Measurements from ENCODE around the gene MSLN. TPM values are rescaled to one million over a fixed set of nuclear protein-coding genes. Genes with fewer than 3 reads are reported as not detected.
A peak's percentile ranks its signal among the peaks of the same experiment; 100 is the strongest.
"Not testable (repeated sequence)": the region's sequence is repeated elsewhere in the genome, so short reads cannot be mapped to it uniquely, and the experiment has no call there.

Gene MSLN
- polyA plus RNA-seq, 4 donors = 2.3 to 27.1 (median 12.3) TPM

DNA sequence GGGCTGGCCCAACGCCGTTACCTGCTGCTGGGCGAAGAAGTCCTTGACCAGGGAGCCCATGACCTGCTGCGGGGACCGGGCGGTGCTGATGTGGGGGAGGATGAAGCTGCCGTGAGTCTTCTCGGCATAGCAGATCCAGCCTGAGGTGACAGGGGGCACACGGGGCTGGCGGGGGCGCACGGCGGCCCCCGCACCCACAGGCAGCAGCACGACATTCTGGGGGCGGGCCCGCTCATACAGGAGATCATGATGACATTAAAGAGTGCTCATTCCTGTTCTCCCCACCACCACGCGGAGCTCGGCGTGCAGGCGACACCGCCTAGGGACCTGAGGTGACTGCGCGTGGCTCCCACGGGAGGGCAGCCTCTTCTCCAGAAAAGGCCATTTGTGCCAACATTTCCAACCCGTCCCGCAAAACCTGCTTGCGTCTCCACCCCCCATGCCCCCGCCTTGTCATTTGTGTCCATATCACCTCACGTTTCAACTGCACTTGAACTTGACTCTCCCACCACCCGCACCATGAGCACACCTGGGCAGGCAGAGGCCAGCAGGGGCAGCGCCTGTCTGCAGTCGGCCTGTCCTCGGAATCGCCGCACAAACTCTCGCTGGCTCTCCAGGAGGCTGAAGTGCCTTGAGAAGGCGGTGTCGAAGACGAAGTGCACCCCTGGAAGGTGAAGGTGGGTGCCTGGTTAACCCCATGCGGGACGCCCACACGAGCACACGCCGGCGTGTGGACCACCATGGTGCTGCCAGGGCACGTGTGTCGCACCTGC is 26.1 kb upstream of the MSLN start:
- no peak for DNase-seq (ENCODE audit: low read depth in 4 of 4, low spot score in 3 of 4)

DNA sequence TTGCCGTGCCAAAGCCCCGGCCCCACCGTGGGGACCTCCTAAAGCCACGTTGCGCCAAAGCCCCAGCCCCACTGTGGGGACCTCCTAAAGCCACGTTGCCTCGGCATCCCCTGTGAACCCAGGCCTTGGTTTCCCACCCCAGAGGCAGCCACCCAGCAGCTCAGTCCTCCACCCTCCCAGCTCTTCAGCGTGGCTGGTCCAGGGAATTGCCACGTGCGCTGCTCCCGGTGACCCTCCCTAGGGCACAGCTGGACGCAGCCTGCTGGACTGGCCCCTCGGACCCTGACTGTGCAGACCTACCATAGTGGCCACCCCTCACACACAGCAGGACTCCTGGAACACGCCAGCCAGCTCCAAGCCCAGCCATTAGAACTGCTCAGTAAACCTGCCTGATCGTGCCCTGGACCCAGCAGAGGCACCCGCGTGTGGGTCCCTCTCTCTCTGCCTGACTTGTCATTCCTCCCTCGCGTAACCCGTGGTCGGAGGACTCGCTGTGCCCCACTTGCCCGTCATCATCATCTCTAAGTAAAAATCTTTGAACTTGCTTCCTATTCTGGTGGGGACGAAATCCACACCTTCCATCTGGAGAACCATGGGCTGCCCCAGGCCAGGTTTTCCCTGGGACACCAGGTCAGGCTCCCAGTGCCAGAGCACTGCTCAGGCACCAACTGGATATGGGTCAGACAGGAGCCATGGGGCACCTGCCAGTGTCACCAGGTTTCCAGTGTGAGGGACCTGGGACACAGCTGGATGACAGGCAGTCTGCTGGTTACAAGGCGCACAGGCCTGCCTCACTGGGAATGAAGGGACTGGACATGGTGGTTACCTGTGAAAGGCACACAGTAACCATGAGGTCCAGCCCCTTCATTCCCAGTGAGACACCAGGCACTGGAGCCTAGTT is 25.3 kb upstream of the MSLN start:
- DNase-seq (ENCODE audit: low read depth in 4 of 4, low spot score in 3 of 4) = no peak

GRCh38 chr16:735982-736453 is 24.5 kb upstream of the MSLN start:
- no peak for DNase-seq (ENCODE audit: low read depth in 4 of 4, low spot score in 3 of 4)

- DNase-seq (ENCODE audit: low read depth in 4 of 4, low spot score in 3 of 4) = no peak
These were observed 23.5 kb upstream of the MSLN start for GRCh38 chr16:736936-737481.

- DNase-seq (ENCODE audit: low read depth in 4 of 4, low spot score in 3 of 4) = no peak
These were observed 20.7 kb upstream of the MSLN start for GRCh38 chr16:739560-740458.

GRCh38 chr16:740459-740763 is 20.1 kb upstream of the MSLN start:
- DNase-seq (ENCODE audit: low read depth in 4 of 4, low spot score in 3 of 4) = no peak

- peak in 3 of 4 donors; percentile 64 to 75 (median 75) for DNase-seq (ENCODE audit: low read depth in 4 of 4, low spot score in 3 of 4)
These were observed 19.6 kb upstream of the MSLN start, which contains the start of gene CIAO3 for GRCh38 chr16:740764-741505. TSS of gene CIAO3 (minus strand) at chr16:740997. CDS start at chr16:740985, 12 bp downstream.

- no peak for DNase-seq (ENCODE audit: low read depth in 4 of 4, low spot score in 3 of 4)
These were observed 18.4 kb upstream of the MSLN start for GRCh38 chr16:741986-742629.

- not testable (repeated sequence) for DNase-seq (ENCODE audit: low read depth in 4 of 4, low spot score in 3 of 4)
These were observed 17.6 kb upstream of the MSLN start for GRCh38 chr16:742894-743293.

DNA sequence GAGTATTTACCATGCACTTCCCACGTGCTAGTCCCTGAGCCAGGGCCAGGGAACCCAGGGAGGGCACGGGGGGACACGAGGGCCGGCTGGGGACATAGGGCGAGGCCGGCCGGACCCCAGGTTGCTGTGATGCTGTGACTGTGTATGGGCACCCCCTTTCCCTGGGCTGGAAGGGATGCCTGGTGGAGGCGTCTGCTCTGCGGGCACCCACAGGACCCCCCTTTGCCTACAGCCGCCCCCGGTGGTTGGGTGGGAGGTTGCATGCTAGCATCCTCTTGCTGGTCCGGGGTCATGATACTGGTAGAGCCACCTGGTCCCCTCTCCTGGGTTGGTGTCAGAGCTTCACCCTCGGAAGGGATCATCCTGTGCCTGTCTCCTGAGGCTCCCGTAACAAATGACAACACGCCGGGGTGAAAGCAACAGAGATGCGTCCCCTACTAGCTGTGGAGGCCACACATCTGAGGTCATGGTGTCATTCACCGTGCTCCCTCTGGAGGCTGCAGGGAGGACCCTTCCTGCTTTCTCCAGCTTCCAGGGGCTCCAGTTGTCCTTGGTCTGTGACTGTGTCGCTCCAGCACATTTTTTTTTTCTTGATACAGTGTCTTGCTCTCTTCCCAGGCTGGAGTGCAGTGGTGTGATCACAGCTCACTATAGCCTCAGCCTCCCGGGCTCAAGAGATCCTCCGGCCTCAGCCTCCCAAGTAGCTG is 16.6 kb upstream of the MSLN start:
- no peak for DNase-seq (ENCODE audit: low read depth in 4 of 4, low spot score in 3 of 4)

DNA sequence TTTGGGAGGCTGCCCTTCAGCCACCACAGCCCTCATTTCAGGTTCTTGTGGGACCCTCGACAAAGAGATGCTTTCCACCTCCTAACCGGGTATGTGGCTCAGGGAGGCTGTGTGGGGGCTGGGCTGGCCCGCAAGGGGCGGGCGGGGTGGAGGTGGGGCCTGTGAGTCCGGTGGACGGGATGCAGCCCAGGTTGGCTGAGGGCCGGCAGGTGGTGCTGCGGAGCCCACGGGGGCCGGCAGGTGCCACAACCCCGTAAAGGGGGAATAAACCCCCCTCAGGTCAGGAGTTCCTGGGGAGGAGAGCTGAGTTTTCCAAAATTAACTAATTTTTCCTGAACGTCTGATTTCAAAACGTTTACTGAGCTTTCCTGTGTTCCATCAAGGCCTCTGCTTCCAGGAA is 14.8 kb upstream of the MSLN start:
- no peak for DNase-seq (ENCODE audit: low read depth in 4 of 4, low spot score in 3 of 4)

GRCh38 chr16:746637-747036 is 13.9 kb upstream of the MSLN start:
- DNase-seq (ENCODE audit: low read depth in 4 of 4, low spot score in 3 of 4) = no peak

- no peak for DNase-seq (ENCODE audit: low read depth in 4 of 4, low spot score in 3 of 4)
These were observed 12.4 kb upstream of the MSLN start for GRCh38 chr16:747978-748746.

- no peak for DNase-seq (ENCODE audit: low read depth in 4 of 4, low spot score in 3 of 4)
These were observed 11.5 kb upstream of the MSLN start for GRCh38 chr16:749010-749409.

- DNase-seq (ENCODE audit: low read depth in 4 of 4, low spot score in 3 of 4) = no peak
These were observed 10.0 kb upstream of the MSLN start for GRCh38 chr16:750485-750884.

- DNase-seq (ENCODE audit: low read depth in 4 of 4, low spot score in 3 of 4) = no peak
These were observed 9.2 kb upstream of the MSLN start for GRCh38 chr16:751152-752006.

DNA sequence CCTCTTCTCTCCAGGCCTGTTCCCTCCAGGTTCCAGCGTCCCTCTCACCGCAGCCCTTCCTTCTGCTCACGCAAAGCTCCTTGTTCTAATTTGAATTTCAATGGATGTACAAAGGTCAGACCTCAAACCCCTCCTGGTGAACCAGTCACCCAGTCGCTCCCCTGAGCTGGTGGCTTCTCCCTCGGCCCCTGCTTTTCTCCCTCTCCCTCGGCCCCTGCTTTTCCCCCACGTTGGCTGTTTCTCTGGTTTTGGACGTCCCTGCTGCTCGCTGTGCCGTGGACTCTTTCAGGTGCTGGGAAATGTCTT is 8.6 kb upstream of the MSLN start:
- no peak for DNase-seq (ENCODE audit: low read depth in 4 of 4, low spot score in 3 of 4)

Data from left renal pelvis (tissue), 4 donors.